Ishikawa (cell line): ENCODE results near the gene ZNF385C.
A peak's percentile ranks its signal among the peaks of the same experiment; 100 is the strongest.

Experiments used
- CEBPB ChIP-seq: IDR thresholded peaks from 2 replicates; pipeline ENCODE4 v1.6.1; 2012
- CREB1 ChIP-seq: IDR thresholded peaks from 2 replicates; pipeline ENCODE4 v1.6.1; 2012; ENCODE audit warnings: low read depth
- EGR1 ChIP-seq: IDR thresholded peaks from 2 replicates; pipeline ENCODE4 v1.6.1; 2012
- EP300 ChIP-seq: IDR thresholded peaks from 2 replicates; pipeline ENCODE4 v1.6.1; 2012; ENCODE audit warnings: borderline replicate concordance
- FOXM1 ChIP-seq: IDR thresholded peaks from 2 replicates; pipeline ENCODE4 v1.6.1; 2012; ENCODE audit warnings: low read depth, borderline replicate concordance
- MAX ChIP-seq: IDR thresholded peaks from 2 replicates; pipeline ENCODE4 v1.6.1; 2012
- NFIC ChIP-seq: IDR thresholded peaks from 2 replicates; pipeline ENCODE4 v1.6.1; 2012
- RAD21 ChIP-seq: IDR thresholded peaks from 2 replicates; pipeline ENCODE4 v1.6.1; 2012; ENCODE audit warnings: low read depth
- REST ChIP-seq: IDR thresholded peaks from 2 replicates; pipeline ENCODE4 v1.6.1; 2012; ENCODE audit warnings: low read depth, mild to moderate bottlenecking
- TAF1 ChIP-seq: IDR thresholded peaks from 2 replicates; pipeline ENCODE4 v1.6.1; 2012; ENCODE audit warnings: low read depth, mild to moderate bottlenecking
- TCF12 ChIP-seq: IDR thresholded peaks from 2 replicates; pipeline ENCODE4 v1.6.1; 2012; ENCODE audit warnings: low read depth
- TEAD4 ChIP-seq: IDR thresholded peaks from 2 replicates; pipeline ENCODE4 v1.6.1; 2012
- USF1 ChIP-seq: IDR thresholded peaks from 2 replicates; pipeline ENCODE4 v1.6.1; 2012
- YY1 ChIP-seq: IDR thresholded peaks from 2 replicates; pipeline ENCODE4 v1.6.1; 2012; ENCODE audit warnings: low read depth

Gene ZNF385C

GRCh38 chr17:41984454-41984853, 113.8 kb downstream of the ZNF385C start:
- TF ChIP-seq TEAD4 (no peak), NFIC (no peak), YY1 (no peak), REST (no peak), MAX (no peak), RAD21 (no peak)

GRCh38 chr17:41982026-41982760, 116.1 kb downstream of the ZNF385C start:
- no peak for TF ChIP-seq EGR1
- TF ChIP-seq CREB1: no peak
- no peak for TF ChIP-seq CEBPB
- TF ChIP-seq TCF12: no peak
- TF ChIP-seq REST: no peak
- no peak for TF ChIP-seq RAD21
- no peak for TF ChIP-seq NFIC
- no peak for TF ChIP-seq MAX
- no peak for TF ChIP-seq YY1
- no peak for TF ChIP-seq EP300

- TF ChIP-seq EP300: no peak
- no peak for TF ChIP-seq FOXM1
- no peak for TF ChIP-seq CREB1
- TF ChIP-seq TCF12: no peak
- TF ChIP-seq TEAD4: no peak
- no peak for TF ChIP-seq CEBPB
- no peak for TF ChIP-seq YY1
- TF ChIP-seq TAF1: no peak
- no peak for TF ChIP-seq REST
- TF ChIP-seq USF1: peak; percentile 50; the same call in 1 of the 2 replicates
- no peak for TF ChIP-seq NFIC
- TF ChIP-seq MAX: peak; percentile 42
- TF ChIP-seq EGR1: no peak
Measured at GRCh38 chr17:41977991-41978390, 120.3 kb downstream of the ZNF385C start.

GRCh38 chr17:41976142-41976768, 122.0 kb downstream of the ZNF385C start:
- no peak for TF ChIP-seq TEAD4
- TF ChIP-seq CEBPB: no peak
- no peak for TF ChIP-seq EGR1
- TF ChIP-seq EP300: no peak
